Right forelimb (tissue), 1 donor: Measurements from ENCODE around the gene DNASE1L2.
A peak's percentile ranks its signal among the peaks of the same experiment; 100 is the strongest.

Source experiments
- DNase-seq: peaks from one replicate; pipeline ENCODE4 v3.0.0-alpha.2; 2018

DNASE1L2 gene

DNA sequence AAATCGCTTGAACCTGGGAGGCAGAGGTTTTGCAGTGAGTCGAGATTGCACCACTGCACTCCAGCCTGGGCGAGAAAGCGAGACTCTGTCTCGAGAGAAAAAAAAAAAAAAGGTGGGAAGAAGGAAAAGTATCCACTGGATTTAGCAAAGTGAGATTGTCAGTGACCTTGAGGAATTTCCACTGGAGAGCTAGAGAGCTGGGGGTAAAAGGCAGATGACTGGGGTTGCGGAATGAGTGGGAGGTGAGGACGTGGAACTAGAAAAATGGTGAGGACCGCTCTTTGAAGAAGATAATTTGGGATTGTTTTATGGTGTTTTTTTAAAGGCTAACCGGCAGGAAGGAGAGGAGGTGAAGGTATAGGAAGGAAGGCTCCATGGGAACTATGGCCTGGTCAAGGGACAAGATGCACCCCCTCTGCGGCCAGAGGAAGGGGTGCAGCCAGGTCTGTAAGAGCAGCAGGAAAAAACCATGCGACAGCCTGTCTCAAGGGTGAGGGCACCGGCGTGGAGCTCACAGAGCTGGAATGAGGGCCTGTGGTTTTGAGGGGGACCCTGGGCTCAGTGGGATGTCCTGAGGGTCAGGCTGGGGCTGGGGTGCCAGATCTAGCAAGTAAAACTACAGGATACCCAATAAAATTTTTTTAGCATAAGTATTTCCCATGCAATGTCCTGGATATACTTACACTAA, 31.7 kb upstream of the DNASE1L2 start:
- DNase-seq: no peak

DNA sequence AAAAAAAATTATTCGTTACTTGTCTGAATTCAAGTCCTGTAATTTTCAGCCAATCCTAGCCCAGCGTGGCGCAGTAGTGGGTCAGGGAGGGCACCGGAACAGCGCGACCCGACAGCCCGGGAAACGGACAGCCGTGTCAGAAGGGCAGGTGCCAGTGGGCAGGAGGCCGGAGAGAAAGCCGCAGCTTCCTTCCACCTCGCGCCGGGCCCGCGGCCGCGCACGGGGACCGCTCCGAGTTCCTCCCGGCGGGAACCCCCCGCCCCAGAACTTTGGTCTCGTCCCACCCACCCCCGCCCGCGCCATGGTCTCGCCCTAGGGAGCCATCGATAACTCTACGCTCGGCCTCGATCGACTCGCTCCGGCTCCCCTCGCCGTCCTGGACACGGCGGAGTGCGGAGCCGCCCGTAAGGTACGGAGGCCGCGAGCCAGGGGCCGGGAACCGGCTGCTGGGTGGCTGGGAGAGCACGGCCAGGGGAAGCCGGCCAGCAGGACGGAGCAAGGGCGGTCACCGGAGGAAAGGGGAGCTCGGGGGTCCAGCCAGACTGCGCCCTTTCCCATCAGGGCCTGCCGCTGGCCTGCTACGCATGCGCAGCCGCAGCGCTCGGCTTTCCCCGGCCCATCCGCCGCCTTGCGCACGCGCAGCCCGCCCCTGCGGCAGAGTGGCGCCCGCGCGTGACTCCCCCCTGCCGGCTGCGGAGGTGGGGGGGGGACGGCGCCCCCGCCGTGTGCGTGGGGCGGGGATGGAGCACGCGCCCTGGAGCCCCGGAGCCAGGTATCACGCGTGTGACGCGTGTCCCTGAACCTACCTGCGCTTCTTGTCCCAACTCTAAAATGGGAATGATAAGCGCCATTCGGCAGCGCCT, 30.9 kb upstream of the DNASE1L2 start, which contains the start of gene MLST8:
Gene MLST8 (plus strand): TSS at position 351 of the 863 bp plus-strand sequence. CDS start 632 bp downstream, outside the sequence.
- peak; percentile 93 for DNase-seq

- no peak for DNase-seq
These were observed 30.3 kb upstream of the DNASE1L2 start for GRCh38 chr16:2205967-2206313.

- no peak for DNase-seq
These were observed 29.8 kb upstream of the DNASE1L2 start for GRCh38 chr16:2206420-2206779.

DNA sequence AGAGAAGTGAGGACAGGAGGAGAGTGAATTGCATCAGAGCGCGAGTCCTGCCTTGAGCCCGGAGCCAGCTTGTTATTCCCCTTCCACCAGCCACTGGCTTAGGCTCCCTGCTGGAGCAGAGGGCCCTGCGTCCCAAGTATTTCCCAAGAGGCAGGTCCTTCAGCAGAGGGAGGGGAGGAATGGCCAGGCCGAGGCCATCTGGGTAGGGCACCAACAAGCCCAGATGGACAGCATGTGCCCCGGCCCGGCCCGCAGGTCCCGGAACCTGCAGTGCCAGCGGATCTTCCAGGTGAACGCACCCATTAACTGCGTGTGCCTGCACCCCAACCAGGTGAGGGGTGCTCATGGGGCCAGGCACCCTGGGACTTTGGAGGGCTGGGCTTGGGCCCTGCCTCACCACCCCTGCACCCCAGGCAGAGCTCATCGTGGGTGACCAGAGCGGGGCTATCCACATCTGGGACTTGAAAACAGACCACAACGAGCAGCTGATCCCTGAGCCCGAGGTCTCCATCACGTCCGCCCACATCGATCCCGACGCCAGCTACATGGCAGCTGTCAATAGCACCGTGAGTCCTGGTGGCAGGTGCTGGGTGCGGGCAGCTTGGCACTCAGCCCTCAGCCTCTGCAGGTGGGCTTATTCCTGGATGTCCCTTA, 29.3 kb upstream of the DNASE1L2 start:
- no peak for DNase-seq

GRCh38 chr16:2207872-2208271, 28.4 kb upstream of the DNASE1L2 start:
- no peak for DNase-seq

DNA sequence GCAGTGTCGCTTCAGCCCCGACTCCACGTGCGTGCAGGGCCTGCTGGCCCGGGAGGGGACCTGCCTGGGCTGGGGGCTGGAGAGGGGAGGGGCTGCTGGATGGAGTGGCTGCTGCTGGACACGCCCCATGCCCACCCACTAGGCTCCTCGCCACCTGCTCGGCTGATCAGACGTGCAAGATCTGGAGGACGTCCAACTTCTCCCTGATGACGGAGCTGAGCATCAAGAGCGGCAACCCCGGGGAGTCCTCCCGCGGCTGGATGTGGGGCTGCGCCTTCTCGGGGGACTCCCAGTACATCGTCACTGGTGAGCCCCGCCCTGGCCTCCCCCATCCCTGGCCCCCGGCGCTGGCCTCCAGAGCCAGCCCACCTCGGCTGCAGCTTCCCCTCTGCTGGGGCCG, 27.9 kb upstream of the DNASE1L2 start:
- no peak for DNase-seq

DNA sequence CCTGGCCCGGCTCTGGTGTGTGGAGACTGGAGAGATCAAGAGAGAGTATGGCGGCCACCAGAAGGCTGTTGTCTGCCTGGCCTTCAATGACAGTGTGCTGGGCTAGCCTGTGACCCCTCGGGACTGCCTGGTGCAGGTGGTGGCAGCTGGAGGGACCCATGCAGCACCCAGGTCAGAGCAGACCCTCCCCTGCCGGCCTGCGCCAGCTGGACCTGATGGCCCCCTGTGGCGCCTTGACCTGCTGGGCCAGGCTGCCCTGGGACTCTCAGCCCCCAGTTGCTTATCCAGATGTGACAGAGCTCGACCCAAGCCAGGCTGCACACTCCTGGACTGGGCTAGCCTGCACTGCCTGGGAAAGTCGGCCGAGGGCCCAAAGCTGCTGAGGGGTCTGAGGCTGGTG, 27.5 kb upstream of the DNASE1L2 start:
- no peak for DNase-seq

GRCh38 chr16:2209258-2210008, 26.8 kb upstream of the DNASE1L2 start:
- no peak for DNase-seq

DNA sequence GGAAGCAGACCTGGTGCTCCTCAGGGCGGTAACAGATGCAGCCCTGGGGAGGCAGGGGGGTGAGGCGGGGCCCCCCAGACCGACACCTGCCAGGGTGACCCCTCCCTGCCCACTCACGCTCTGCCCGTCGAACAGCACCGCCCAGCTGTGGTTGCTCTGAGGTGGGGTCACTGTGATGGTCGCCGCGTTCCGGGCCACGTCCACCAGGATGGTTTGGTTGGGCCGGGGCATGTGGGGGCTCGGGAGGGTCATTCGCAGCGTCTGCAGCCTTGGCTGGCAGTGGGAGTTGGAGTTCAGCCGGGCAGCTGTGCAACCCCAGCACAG, 26.3 kb upstream of the DNASE1L2 start:
- DNase-seq: no peak

GRCh38 chr16:2210386-2211365, 25.6 kb upstream of the DNASE1L2 start, which contains the start of gene BRICD5:
Gene BRICD5 (minus strand): TSS chr16:2210863. CDS start chr16:2210833, 30 bp downstream.
- DNase-seq: no peak

DNA sequence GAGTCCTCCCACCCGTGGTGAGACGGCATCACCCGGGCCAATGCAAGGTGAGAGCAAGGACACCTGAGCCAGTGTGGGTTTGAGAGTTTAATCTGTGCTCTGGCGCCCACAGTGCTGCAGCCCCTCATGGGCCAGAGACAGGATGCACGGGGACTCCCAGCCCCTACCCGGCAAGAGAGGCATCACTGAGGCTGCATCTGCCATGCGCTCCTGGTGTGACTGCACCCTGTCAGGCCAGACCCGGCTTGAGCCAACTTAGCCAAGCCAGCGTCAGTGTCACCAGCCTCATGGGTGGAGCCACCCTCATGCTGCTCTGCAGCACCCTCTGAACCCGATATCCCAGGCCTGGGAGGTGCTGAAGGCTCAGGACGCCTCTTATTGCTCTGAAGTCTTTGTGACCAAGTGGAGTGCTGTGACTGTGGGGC, 24.3 kb upstream of the DNASE1L2 start:
- no peak for DNase-seq

- DNase-seq: no peak
These were observed 23.6 kb upstream of the DNASE1L2 start for GRCh38 chr16:2212362-2213324.

DNA sequence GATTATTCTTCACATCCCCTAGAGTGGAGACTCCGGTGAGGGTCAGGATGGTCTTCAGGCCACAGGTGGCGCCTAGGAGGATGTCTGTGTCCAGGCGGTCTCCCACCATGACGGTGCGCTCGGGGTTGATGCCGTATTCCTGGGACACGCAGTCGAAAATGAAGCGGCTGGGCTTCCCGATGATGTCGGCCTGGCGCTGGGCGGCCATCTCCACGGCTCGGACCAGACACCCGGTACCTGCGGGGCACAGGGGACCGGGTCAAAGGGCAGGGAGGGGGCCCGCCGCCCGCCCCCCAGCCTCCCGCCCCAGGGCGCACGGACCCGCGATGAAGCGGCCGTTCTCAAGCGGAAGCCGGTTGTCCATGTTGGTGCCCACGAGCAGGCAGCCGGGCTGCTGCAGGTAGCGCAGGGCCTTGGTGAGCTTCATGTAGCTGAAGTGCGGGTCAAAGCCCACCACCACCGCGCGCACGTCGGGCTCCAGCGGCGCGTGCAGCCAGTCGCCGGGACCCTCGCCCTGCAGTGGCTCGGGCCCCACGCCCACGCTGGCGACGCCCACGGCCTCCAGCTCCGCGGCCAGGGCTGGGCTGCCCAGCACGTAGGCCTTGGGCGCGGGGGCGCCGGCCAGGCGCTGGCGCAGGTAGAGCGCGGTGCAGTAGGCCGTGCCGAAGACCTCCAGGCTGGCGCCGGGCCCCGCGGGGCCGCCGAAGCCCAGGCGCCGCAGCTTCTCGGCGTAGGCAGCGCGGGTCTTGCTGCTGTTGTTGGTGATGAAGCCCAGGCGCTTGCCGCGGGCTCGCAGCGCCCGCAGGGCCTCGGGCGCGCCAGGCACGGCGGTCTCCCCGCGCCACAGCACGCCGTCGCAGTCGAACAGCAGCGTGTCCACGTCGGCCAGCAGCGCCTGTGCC, 22.2 kb upstream of the DNASE1L2 start:
- DNase-seq: no peak

DNA sequence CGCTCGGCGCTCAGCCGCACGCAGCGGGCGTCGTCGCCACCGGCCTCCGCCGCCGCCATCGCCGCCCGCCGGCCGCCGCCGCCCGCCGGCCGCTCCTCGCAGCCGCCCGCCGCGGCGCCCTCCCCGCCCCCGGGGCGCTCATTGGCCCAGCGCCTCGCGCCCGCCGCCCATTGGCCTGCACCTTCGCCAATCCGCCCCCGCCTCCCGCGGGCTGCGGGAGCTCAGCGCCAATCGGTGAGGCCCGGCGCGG, 21.6 kb upstream of the DNASE1L2 start, which contains the start of gene PGP:
Gene PGP (minus strand): TSS at position 122 of the 250 bp plus-strand sequence. CDS start 63 bp downstream, at position 59.
- DNase-seq: no peak

DNA sequence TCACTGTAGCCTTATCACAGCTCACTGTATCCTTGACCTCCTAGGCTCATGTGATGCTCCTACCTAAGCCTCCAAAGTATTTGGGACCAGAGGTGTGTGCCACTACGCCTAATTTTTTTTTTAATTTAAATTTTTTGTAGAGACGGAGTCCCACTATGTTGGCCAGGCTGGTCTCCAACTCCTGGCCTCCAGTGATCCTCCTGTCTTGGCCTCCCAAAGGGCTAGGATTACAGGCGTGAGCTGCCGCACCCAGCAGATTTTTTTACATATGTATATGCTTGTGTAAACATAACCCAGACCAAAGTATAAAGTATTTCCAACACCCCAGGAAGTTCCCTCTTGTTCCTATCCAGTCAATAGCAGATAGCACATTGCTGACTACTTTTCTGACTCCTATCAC, 19.9 kb upstream of the DNASE1L2 start:
- DNase-seq: no peak

DNA sequence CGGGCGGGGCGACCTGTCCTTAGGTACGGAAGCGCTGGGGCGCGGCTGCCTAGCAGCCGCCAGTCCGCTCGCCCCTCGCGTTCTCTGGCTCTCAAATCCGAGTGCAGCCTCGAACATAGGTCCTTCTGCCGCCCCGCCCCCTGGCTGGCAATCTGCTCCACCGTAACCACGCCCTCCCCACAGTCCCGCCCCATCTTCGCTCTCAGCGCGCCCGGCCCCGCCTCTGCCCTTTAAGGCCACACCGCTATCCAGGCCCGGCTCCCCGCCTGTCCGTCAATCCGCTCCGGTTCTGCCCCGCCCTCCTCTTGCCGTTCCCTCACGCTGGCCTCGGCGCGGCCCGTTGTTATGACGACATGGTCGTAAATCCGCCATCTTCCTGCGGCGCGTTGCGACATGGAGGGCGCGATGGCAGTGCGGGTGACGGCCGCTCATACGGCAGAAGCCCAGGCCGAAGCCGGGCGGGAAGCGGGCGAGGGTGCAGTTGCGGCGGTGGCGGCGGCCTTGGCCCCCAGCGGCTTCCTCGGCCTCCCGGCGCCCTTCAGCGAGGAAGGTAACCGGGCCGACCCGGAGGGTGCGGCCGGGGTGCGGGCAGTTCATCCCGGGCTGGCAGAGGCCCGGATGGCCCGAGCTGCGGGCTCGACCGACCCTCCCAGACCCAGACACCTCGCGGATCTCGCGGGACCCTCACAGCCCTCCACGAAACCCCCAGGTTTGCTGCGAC, 12.9 kb upstream of the DNASE1L2 start, which contains the start of gene E4F1:
Gene E4F1 (plus strand): TSS at position 371 of the 721 bp plus-strand sequence. CDS start 23 bp downstream, at position 394.
- DNase-seq: peak; percentile 98

GRCh38 chr16:2223942-2224486, 12.2 kb upstream of the DNASE1L2 start:
- no peak for DNase-seq
